Breast epithelium (tissue), 3 donors: ENCODE data around the gene WLS.
"Not testable (repeated sequence)": the region's sequence is repeated elsewhere in the genome, so short reads cannot be mapped to it uniquely, and the experiment has no call there.

Experiments
- POLR2A ChIP-seq: fragments of 450-650 bp; IDR thresholded peaks from one replicate; pipeline ENCODE4 v1.6.1; 2016; ENCODE audit warnings: antibody characterized with exemption, mild to moderate bottlenecking, moderate library complexity
- POLR2AphosphoS5 ChIP-seq, 3 donors: sonication (generic); formaldehyde crosslinking; IDR thresholded peaks; one replicate each; pipeline ENCODE4 v1.6.1; 2017; ENCODE audit warnings: antibody characterized with exemption in 3 of 3
- TF ChIP-seq, protein P1 (sequence below), 3 donors: fragments of 450-650 bp; IDR thresholded peaks; one replicate each; pipeline ENCODE4 v1.5.1; 2016 to 2017; ENCODE audit warnings: antibody characterized with exemption in 3 of 3, mild to moderate bottlenecking in 3 of 3, moderate library complexity in 3 of 3

DNA sequence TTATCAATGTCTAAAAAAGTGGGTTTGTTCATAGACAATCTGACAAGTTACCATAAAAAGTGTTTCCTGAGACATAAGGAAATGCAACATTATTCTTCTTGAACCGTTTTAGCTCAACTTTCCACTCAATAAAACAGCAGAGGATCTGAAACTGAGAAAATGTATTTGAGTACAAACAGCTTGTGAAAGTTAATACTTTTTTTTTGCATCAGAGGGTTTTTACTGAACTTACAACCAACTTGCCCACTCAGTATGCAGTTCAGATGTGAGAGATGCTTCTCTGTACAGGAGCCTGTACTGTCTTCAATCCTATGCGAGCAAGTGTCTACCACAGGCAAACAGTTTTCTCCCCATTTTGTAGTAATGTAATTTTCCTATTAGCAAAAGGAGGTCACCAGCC lies 71.4 kb downstream of the WLS start:
- TF ChIP-seq, protein P1, sequence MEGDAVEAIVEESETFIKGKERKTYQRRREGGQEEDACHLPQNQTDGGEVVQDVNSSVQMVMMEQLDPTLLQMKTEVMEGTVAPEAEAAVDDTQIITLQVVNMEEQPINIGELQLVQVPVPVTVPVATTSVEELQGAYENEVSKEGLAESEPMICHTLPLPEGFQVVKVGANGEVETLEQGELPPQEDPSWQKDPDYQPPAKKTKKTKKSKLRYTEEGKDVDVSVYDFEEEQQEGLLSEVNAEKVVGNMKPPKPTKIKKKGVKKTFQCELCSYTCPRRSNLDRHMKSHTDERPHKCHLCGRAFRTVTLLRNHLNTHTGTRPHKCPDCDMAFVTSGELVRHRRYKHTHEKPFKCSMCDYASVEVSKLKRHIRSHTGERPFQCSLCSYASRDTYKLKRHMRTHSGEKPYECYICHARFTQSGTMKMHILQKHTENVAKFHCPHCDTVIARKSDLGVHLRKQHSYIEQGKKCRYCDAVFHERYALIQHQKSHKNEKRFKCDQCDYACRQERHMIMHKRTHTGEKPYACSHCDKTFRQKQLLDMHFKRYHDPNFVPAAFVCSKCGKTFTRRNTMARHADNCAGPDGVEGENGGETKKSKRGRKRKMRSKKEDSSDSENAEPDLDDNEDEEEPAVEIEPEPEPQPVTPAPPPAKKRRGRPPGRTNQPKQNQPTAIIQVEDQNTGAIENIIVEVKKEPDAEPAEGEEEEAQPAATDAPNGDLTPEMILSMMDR (IDR thresholded peaks at IDR 0.05), result not testable (repeated sequence)
- not testable (repeated sequence) for TF ChIP-seq POLR2AphosphoS5 (IDR thresholded peaks at IDR 0.05); POLR2A
